Measurements from ENCODE around the gene NFAM1. TPM values are rescaled to one million over a fixed set of nuclear protein-coding genes. Genes with fewer than 3 reads are reported as not detected.

Gene NFAM1
- total RNA-seq, 5 donors from 2014 or later (not counting 1 experiment from before 2014, with no cell fraction given) = 0.07 to 0.32 (median 0.18) TPM

DNA sequence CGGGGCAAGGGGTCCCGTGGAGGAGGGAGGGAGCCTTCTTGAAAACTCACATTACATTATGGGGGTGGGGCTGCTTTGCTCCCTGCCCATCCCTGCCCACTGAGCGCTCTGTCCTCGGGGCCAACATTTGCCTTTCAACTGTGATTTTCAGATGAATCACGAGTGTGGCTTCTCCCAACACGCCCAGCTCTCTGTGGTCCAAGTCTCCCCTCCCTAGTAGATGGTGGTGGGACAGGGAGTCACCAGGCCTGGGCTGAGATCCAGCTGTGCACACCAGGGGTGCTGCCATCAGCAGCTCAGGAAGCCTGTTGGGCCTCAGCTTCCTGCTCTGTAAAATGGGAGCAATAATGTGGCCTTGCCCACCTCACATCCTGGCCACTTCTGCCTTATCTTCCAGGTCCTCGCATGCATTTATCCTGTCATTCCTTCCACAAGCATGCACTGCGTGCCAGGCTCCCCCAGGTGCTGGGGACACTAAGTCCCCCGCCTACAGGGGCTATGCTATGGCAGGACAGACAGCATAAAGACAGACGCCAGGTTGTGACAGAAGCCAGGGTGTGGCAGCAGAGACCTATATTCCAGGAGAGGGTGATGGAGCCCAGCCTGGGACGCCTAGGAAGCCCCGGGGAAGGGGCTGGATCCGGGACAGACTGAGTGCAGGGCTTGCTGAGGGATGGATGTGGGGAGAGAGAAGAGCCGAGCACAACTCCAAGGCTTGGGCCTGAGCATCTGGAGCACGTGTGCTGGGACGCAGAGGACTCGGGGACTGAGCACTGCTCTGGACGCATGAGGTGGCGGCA lies 30.5 kb downstream of the NFAM1 start:
- no peak overlapping the region for H3K27ac Mint-ChIP-seq
- peaks cover 8 to 12% (median 8%) of the 10 kb centered on the region in 3 donors for H3K4me1 Mint-ChIP-seq
- H3K4me3 Mint-ChIP-seq = no peak overlapping the region
- Histone ChIP-seq H3K4me1 (ENCODE audit: control insufficient read depth in 1 of 2, extremely low read depth in 1 of 2, insufficient read depth in 2 of 2, low read length in 2 of 2) (peaks cover 0 to 10% of the 10 kb centered on the region in 2 experiments), H3K27ac (ENCODE audit: low read length) (no peak overlapping the region), H3K36me3 (ENCODE audit: control insufficient read depth in 2 of 2, extremely low read depth in 1 of 2, insufficient read depth in 1 of 2, low read length in 1 of 2) (no peaks in the 10 kb centered on the region), H3K4me3 (ENCODE audit: control insufficient read depth in 1 of 2, extremely low read depth in 1 of 2, low read length in 1 of 2) (no peak overlapping the region), H3K9me3 (no peaks in the 10 kb centered on the region), H3K27me3 (replicated peaks in 1 of 2; ENCODE audit: control insufficient read depth in 2 of 2, extremely low read depth in 1 of 2, insufficient read depth in 2 of 2, low read length in 1 of 2) (peaks cover 0 to 11% of the 10 kb centered on the region in 2 experiments)
- no peak for ATAC-seq (replicated peaks in 1 of 4)
- H3K27me3 Mint-ChIP-seq = no peaks in the 10 kb centered on the region
- no peaks in the 10 kb centered on the region for H3K9me3 Mint-ChIP-seq
- H3K36me3 Mint-ChIP-seq = no peaks in the 10 kb centered on the region
- ChIA-PET CTCF (no interaction called here), POLR2A (interaction anchor here in 1 of 2 donors (0.6 kb wide), 1 partner anchor 1012 kb away, joined by 3 read pairs; no protein-coding TSS in a partner anchor)
- WGBS (ENCODE audit: insufficient coverage) = 76% methylated on average over 14 of the region's 19 CpGs
- no peak for DNase-seq

DNA sequence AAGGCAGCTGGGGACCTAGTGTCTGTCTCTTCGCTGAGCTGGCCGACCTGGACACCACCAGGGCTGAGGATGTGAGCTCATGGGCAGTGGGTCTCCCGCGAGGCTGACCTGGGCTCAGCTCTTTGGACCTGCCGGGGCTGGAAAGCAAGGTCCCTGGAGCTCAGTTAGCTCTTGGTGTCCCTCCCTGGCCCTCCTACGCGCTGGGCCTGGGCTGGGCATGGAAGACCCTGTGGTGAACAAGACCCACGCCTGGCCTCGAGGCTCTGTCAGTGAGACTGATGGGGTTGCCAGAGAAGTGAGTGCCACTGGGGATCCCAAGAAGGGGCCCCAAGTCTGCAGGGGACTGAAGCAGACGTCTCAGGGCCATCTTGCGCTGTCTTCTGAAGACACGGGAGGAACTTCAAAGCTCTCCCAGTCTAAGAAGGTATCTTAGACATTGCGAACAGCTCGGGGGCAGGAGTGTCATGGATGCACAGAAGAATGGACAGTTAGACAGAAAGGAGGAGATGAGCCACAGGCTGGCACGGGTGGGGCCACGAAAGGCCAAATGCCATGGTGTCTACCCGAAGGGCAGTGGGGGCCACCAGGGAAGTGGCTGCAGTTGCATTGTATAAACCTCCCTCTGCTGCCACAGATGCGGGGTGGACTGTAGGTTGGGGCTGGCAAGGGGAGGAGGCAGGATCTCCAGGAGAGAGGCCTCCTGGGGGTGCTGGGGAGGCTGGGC lies 31.2 kb downstream of the NFAM1 start:
- WGBS (ENCODE audit: insufficient coverage) = 89% methylated on average over 16 of the region's 18 CpGs
- ChIA-PET CTCF (interaction anchor here in 1 of 2 donors (0.6 kb wide), 2 partner anchors 22 to 205 kb away, joined by 3 read pairs; no protein-coding TSS in a partner anchor), POLR2A (interaction anchor here in 1 of 2 donors (0.6 kb wide), 1 partner anchor 1011 kb away, joined by 3 read pairs; no protein-coding TSS in a partner anchor)
- no peak overlapping the region for H3K4me3 Mint-ChIP-seq
- Histone ChIP-seq H3K27me3 (replicated peaks in 1 of 2; ENCODE audit: control insufficient read depth in 2 of 2, extremely low read depth in 1 of 2, insufficient read depth in 2 of 2, low read length in 1 of 2) (peaks cover 0 to 12% of the 10 kb centered on the region in 2 experiments), H3K27ac (ENCODE audit: low read length) (no peak overlapping the region), H3K36me3 (ENCODE audit: control insufficient read depth in 2 of 2, extremely low read depth in 1 of 2, insufficient read depth in 1 of 2, low read length in 1 of 2) (no peaks in the 10 kb centered on the region), H3K4me1 (ENCODE audit: control insufficient read depth in 1 of 2, extremely low read depth in 1 of 2, insufficient read depth in 2 of 2, low read length in 2 of 2) (peaks cover 0 to 13% of the 10 kb centered on the region in 2 experiments), H3K4me3 (ENCODE audit: control insufficient read depth in 1 of 2, extremely low read depth in 1 of 2, low read length in 1 of 2) (no peak overlapping the region), H3K9me3 (no peaks in the 10 kb centered on the region)
- ATAC-seq (replicated peaks in 1 of 4) (no peak), DNase-seq (no peak)
- no peaks in the 10 kb centered on the region for H3K36me3 Mint-ChIP-seq
- no peaks in the 10 kb centered on the region for H3K27me3 Mint-ChIP-seq
- H3K9me3 Mint-ChIP-seq = no peaks in the 10 kb centered on the region
- peaks cover 9 to 18% (median 13%) of the 10 kb centered on the region in 3 donors for H3K4me1 Mint-ChIP-seq
- no peak overlapping the region for H3K27ac Mint-ChIP-seq

DNA sequence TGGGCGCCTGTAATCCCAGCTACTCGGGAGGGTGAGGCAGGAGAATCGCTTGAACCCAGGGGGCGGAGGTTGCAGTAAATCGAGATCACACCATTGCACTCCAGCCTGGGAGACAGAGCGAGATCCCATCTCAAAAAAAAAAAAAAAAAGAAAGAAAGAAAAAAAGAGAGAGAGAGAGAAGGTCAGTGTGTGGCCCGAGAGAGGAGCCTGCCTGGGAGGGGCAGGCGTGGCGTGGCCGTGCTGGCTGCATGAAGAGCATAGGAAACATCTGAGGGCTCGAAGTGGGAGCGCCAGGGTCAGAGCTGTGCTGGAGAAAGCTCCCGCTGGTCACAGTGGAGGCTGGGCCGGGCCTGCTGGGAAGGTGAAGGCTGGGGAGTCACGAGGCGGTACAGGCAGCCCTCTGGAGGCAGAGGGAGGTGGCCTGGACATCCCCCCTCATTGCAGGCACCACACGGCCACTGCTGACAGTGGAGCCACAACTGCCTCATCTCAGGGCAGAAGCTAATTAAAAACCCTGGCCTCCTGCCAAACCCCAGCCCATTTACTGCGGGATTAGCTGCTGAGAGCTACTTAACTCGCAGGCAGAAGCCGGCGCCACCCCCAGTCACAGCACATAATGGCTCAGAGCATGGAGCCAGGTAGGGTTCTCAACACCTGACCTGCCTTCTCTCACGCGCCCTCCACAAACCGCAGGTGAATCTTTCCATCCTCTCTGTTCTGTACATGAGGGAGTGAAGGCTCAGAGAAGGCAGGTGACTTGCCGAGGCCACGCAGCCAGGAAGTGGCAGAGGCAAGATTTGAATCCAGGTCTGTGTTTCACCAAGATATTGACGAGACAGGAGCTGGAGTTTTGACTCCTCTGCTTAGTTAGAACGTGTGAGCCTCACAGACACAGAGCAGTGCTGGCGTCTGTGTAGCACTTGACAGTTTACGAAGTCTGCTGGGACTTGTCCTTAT lies 32.6 kb downstream of the NFAM1 start:
- DNase-seq (peak in 1 of 35 experiments; percentile 10), ATAC-seq (replicated peaks in 1 of 4) (no peak)
- WGBS (ENCODE audit: insufficient coverage) = 78% methylated on average over 18 of the region's 30 CpGs
- Histone ChIP-seq H3K36me3 (ENCODE audit: control insufficient read depth in 2 of 2, extremely low read depth in 1 of 2, insufficient read depth in 1 of 2, low read length in 1 of 2) (no peaks in the 10 kb centered on the region), H3K4me3 (ENCODE audit: control insufficient read depth in 1 of 2, extremely low read depth in 1 of 2, low read length in 1 of 2) (no peak overlapping the region), H3K9me3 (no peaks in the 10 kb centered on the region), H3K27me3 (replicated peaks in 1 of 2; ENCODE audit: control insufficient read depth in 2 of 2, extremely low read depth in 1 of 2, insufficient read depth in 2 of 2, low read length in 1 of 2) (peaks cover 0 to 12% of the 10 kb centered on the region in 2 experiments), H3K27ac (ENCODE audit: low read length) (no peak overlapping the region), H3K4me1 (ENCODE audit: control insufficient read depth in 1 of 2, extremely low read depth in 1 of 2, insufficient read depth in 2 of 2, low read length in 2 of 2) (peaks cover 0 to 13% of the 10 kb centered on the region in 2 experiments)
- H3K9me3 Mint-ChIP-seq = no peaks in the 10 kb centered on the region
- ChIA-PET CTCF (interaction anchor here in 1 of 2 donors (0.5 to 0.9 kb wide), 2 partner anchors 69 to 122 kb away, joined by 3 to 4 read pairs; no protein-coding TSS in a partner anchor), POLR2A (no interaction called here)
- peaks cover 9 to 19% (median 13%) of the 10 kb centered on the region in 3 donors for H3K4me1 Mint-ChIP-seq
- H3K4me3 Mint-ChIP-seq = no peak overlapping the region
- no peak overlapping the region for H3K27ac Mint-ChIP-seq
- H3K36me3 Mint-ChIP-seq = no peaks in the 10 kb centered on the region
- H3K27me3 Mint-ChIP-seq = no peaks in the 10 kb centered on the region

DNA sequence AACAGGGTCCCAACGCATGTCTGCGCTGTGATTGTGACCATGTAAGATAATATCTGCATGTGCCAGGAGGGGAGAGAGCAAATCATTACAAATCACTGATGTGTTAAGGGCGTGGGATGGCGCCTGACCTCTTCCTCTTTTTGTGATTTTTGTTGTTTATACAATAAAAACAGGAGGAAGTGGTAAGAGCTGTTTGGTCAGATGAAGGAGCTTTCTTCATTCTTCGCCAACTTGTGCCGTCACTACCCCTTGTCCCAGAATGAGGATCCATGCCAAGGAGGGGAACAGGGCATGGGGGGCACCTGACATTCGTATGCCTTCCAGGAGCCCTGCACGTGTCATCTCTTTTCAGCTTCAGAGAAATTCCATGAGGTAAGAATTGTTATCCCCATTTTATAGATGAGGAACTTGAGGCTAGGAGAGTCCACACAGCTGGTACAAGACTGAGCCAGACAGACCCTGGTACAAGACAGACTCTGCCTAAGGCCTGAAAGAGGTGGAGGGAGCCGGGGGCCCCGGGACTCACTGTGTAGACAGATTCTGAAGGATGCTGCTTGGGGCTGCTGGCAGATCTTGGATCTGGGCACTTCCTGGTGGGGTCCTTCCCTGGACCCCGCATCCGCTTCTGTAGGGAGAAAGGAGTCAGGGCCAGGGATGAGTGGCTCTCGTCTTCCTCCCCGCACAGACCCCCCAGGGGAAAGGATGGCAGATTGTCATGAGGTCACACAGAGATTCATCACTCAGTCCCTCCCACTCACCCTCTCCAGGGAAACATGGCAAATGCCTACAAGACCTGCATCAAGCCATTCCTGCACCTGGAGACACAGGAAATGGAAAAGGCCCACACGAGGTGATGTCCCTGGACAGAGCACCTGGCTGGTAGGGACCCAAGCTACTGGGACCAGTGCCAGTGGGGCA lies 34.6 kb downstream of the NFAM1 start:
- Histone ChIP-seq H3K27ac (ENCODE audit: low read length) (no peak overlapping the region), H3K4me1 (ENCODE audit: control insufficient read depth in 1 of 2, extremely low read depth in 1 of 2, insufficient read depth in 2 of 2, low read length in 2 of 2) (peaks cover 0 to 13% of the 10 kb centered on the region in 2 experiments), H3K9me3 (no peaks in the 10 kb centered on the region), H3K36me3 (ENCODE audit: control insufficient read depth in 2 of 2, extremely low read depth in 1 of 2, insufficient read depth in 1 of 2, low read length in 1 of 2) (no peaks in the 10 kb centered on the region), H3K27me3 (replicated peaks in 1 of 2; ENCODE audit: control insufficient read depth in 2 of 2, extremely low read depth in 1 of 2, insufficient read depth in 2 of 2, low read length in 1 of 2) (peaks cover 0 to 4% of the 10 kb centered on the region in 2 experiments), H3K4me3 (ENCODE audit: control insufficient read depth in 1 of 2, extremely low read depth in 1 of 2, low read length in 1 of 2) (no peak overlapping the region)
- H3K27ac Mint-ChIP-seq = no peak overlapping the region
- ATAC-seq (replicated peaks in 1 of 4) (peak in 2 of 4 experiments; percentile 23 to 24), DNase-seq (peak in 4 of 35 experiments; percentile 2 to 46 (median 9))
- H3K9me3 Mint-ChIP-seq = no peaks in the 10 kb centered on the region
- peak overlapping the region in 2 of 3 donors; percentile 24 to 26 for H3K4me3 Mint-ChIP-seq
- 46% methylated on average over 5 of the region's 15 CpGs for WGBS (ENCODE audit: insufficient coverage)
- ChIA-PET CTCF (interaction anchor here in 1 of 2 donors (0.6 kb wide), 1 partner anchor 197 kb away, joined by 5 read pairs; no protein-coding TSS in a partner anchor), POLR2A (no interaction called here)
- peaks cover 0 to 2% of the 10 kb centered on the region in 2 donors for H3K27me3 Mint-ChIP-seq
- H3K36me3 Mint-ChIP-seq = no peaks in the 10 kb centered on the region
- H3K4me1 Mint-ChIP-seq = peaks cover 9 to 19% (median 13%) of the 10 kb centered on the region in 3 donors

DNA sequence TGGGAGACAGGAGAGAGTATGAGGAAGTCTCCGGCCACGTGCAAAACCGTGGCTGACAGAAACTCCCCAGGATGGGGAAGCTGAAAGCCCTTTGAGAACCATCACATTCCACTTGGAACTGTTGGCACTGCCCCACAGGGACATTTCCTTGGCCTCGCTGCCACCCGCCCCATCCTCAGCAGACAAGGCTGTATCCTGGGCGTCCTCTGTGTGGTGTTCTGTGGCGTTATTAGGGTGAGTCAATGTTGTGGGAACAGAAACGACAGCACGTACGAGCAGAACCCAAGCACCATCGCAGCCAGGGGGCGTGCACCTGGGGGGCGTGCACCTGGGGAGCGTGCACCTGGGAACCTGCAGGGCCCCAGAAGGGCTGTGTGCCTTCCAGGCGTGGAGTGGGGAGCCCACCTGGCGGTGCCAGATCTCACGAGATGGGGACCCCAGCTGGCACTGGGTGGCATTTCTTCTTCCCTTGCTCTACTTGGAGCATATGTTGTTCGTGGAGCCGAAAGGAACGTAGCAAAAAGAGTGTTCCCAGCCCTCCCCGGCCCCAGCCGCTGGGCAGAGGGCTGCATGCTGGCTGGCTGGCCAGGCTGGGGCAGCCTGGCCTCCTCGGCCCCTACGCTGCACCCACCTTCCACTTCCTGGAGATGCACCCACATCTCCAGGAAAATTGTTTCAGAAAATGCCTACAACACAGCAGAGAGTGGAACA lies 35.4 kb downstream of the NFAM1 start:
- ATAC-seq (replicated peaks in 1 of 4) (peak in 2 of 4 experiments; percentile 30 to 51), DNase-seq (peak in 7 of 35 experiments; percentile 5 to 22 (median 13))
- peaks cover 9 to 19% (median 13%) of the 10 kb centered on the region in 3 donors for H3K4me1 Mint-ChIP-seq
- H3K27me3 Mint-ChIP-seq = peaks cover 0 to 4% of the 10 kb centered on the region in 2 donors
- Histone ChIP-seq H3K36me3 (ENCODE audit: control insufficient read depth in 2 of 2, extremely low read depth in 1 of 2, insufficient read depth in 1 of 2, low read length in 1 of 2) (no peaks in the 10 kb centered on the region), H3K4me3 (ENCODE audit: control insufficient read depth in 1 of 2, extremely low read depth in 1 of 2, low read length in 1 of 2) (no peak overlapping the region), H3K4me1 (ENCODE audit: control insufficient read depth in 1 of 2, extremely low read depth in 1 of 2, insufficient read depth in 2 of 2, low read length in 2 of 2) (peaks cover 0 to 13% of the 10 kb centered on the region in 2 experiments), H3K9me3 (no peaks in the 10 kb centered on the region), H3K27ac (ENCODE audit: low read length) (no peak overlapping the region), H3K27me3 (replicated peaks in 1 of 2; ENCODE audit: control insufficient read depth in 2 of 2, extremely low read depth in 1 of 2, insufficient read depth in 2 of 2, low read length in 1 of 2) (peaks cover 0 to 4% of the 10 kb centered on the region in 2 experiments)
- no peaks in the 10 kb centered on the region for H3K36me3 Mint-ChIP-seq
- 51% methylated on average over 14 of the region's 24 CpGs for WGBS (ENCODE audit: insufficient coverage)
- ChIA-PET CTCF (no interaction called here), POLR2A (no interaction called here)
- no peaks in the 10 kb centered on the region for H3K9me3 Mint-ChIP-seq
- H3K27ac Mint-ChIP-seq = no peak overlapping the region
- peak overlapping the region in 2 of 3 donors; percentile 24 to 26 for H3K4me3 Mint-ChIP-seq
